ENCODE data around the gene MSRB1. TPM values are rescaled to one million over a fixed set of nuclear protein-coding genes. Genes with fewer than 3 reads are reported as not detected.
"Not testable (repeated sequence)": the region's sequence is repeated elsewhere in the genome, so short reads cannot be mapped to it uniquely, and the experiment has no call there.

MSRB1 gene
- total and polyA plus RNA-seq, 9 donors = 6.7 to 31.1 (median 21.9) TPM

DNA sequence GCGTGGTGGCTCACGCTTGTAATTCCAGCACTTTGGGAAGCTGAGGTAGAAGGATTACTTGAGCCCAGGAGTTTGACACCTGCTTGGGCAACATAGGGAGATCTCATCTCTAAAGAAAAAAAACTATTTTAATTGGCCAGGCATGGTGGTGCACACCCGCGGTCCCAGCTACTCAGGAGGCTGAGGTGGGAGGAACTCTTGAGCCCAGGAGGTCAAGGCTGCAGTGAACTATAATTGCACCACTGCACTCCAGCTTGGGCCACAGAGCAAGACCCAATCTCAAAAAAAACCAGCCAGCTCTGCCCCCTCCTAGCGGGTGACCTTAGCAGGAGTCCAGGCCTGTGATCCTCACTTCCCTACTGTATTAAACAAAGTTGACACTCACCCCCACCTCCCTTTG is 18.9 kb downstream of the MSRB1 start:
- no peak for TF ChIP-seq POLR2A (IDR thresholded peaks at IDR 0.05)
- TF ChIP-seq EP300 (IDR thresholded peaks at IDR 0.05) = no peak
- TF ChIP-seq, protein P1, sequence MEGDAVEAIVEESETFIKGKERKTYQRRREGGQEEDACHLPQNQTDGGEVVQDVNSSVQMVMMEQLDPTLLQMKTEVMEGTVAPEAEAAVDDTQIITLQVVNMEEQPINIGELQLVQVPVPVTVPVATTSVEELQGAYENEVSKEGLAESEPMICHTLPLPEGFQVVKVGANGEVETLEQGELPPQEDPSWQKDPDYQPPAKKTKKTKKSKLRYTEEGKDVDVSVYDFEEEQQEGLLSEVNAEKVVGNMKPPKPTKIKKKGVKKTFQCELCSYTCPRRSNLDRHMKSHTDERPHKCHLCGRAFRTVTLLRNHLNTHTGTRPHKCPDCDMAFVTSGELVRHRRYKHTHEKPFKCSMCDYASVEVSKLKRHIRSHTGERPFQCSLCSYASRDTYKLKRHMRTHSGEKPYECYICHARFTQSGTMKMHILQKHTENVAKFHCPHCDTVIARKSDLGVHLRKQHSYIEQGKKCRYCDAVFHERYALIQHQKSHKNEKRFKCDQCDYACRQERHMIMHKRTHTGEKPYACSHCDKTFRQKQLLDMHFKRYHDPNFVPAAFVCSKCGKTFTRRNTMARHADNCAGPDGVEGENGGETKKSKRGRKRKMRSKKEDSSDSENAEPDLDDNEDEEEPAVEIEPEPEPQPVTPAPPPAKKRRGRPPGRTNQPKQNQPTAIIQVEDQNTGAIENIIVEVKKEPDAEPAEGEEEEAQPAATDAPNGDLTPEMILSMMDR (IDR thresholded peaks at IDR 0.05) = no peak
- Histone ChIP-seq H3K27me3 (no peaks in the 10 kb centered on the region), H3K36me3 (no peaks in the 10 kb centered on the region), H3K4me1 (ENCODE audit: insufficient read depth) (no peaks in the 10 kb centered on the region), H3K4me3 (no peak overlapping the region), H3K27ac (no peak overlapping the region), H3K9me3 (no peaks in the 10 kb centered on the region)
- WGBS, 3 donors = 35 to 55% (median 43%) methylated on average over 5 of the region's 5 CpGs
- no peak for DNase-seq
- intact Hi-C loops (cut with DNase I) = no loop called here

- Histone ChIP-seq H3K36me3 (no peaks in the 10 kb centered on the region), H3K27me3 (no peaks in the 10 kb centered on the region), H3K4me1 (ENCODE audit: insufficient read depth) (no peaks in the 10 kb centered on the region), H3K27ac (no peak overlapping the region), H3K9me3 (no peaks in the 10 kb centered on the region), H3K4me3 (no peak overlapping the region)
- no peak for DNase-seq
- 12 to 13% (median 12%) methylated on average over 23 to 24 of the region's 24 CpGs for WGBS, 3 donors
- no peak for TF ChIP-seq EP300 (IDR thresholded peaks at IDR 0.05)
- TF ChIP-seq, protein P1 (IDR thresholded peaks at IDR 0.05) = no peak
- TF ChIP-seq POLR2A (IDR thresholded peaks at IDR 0.05) = no peak
- intact Hi-C loops (cut with DNase I) = no loop called here
Observed at GRCh38 chr16:1923299-1924034, 19.5 kb downstream of the MSRB1 start.

- 71 to 80% (median 75%) methylated on average over 8 of the region's 8 CpGs for WGBS, 3 donors
- no peaks in the 10 kb centered on the region for H3K27me3 ChIP-seq
- intact Hi-C loops (cut with DNase I) = no loop called here
Observed at GRCh38 chr16:1922357-1922756, 20.6 kb downstream of the MSRB1 start.

GRCh38 chr16:1920727-1921171 is 22.2 kb downstream of the MSRB1 start:
- H3K9me3 ChIP-seq = no peaks in the 10 kb centered on the region
- no peaks in the 10 kb centered on the region for H3K4me1 ChIP-seq (ENCODE audit: insufficient read depth)
- H3K27me3 ChIP-seq = no peaks in the 10 kb centered on the region
- no peak for DNase-seq
- WGBS, 3 donors = 6 to 10% (median 10%) methylated on average over 14 to 15 of the region's 15 CpGs
- intact Hi-C loops (cut with DNase I) = no loop called here
- H3K4me3 ChIP-seq = no peak overlapping the region
- no peak overlapping the region for H3K27ac ChIP-seq
- TF ChIP-seq POLR2A (IDR thresholded peaks at IDR 0.05) = no peak
- TF ChIP-seq EP300 (IDR thresholded peaks at IDR 0.05) = no peak
- TF ChIP-seq, protein P1 (IDR thresholded peaks at IDR 0.05) = no peak
- no peaks in the 10 kb centered on the region for H3K36me3 ChIP-seq

More at GRCh38 chr16:1922357-1922756, 20.6 kb downstream of the MSRB1 start:
- TF ChIP-seq EP300 (IDR thresholded peaks at IDR 0.05) (no peak), POLR2A (IDR thresholded peaks at IDR 0.05) (no peak)
- TF ChIP-seq, protein P1 (IDR thresholded peaks at IDR 0.05) = no peak
- no peaks in the 10 kb centered on the region for H3K36me3 ChIP-seq
- no peak overlapping the region for H3K4me3 ChIP-seq
- no peaks in the 10 kb centered on the region for H3K4me1 ChIP-seq (ENCODE audit: insufficient read depth)
- DNase-seq = no peak
- H3K27ac ChIP-seq = no peak overlapping the region
- H3K9me3 ChIP-seq = no peaks in the 10 kb centered on the region

- intact Hi-C loops (cut with DNase I); H3K27me3 ChIP-seq; DNase-seq: not testable (repeated sequence)
Observed at GRCh38 chr16:1920122-1920521, 22.9 kb downstream of the MSRB1 start.

More at GRCh38 chr16:1920122-1920521, 22.9 kb downstream of the MSRB1 start:
- 65 to 72% (median 66%) methylated on average over 20 to 21 of the region's 21 CpGs for WGBS, 3 donors
- not testable (repeated sequence) for H3K9me3 ChIP-seq; H3K36me3 ChIP-seq; H3K27ac ChIP-seq; H3K4me3 ChIP-seq; H3K4me1 ChIP-seq (ENCODE audit: insufficient read depth)

Data from ovary (tissue), 9 donors.